SU-DHL-6 (cell line): ENCODE results near the gene MARCHF10.

Experiments
- EZH2phosphoT487 ChIP-seq: fragments of 200-600 bp; sonication (generic), shearing (Covaris generic); conservative IDR thresholded peaks from 2 replicates; pipeline ENCODE4 v1.6.1; 2018; ENCODE audit warnings: mild to moderate bottlenecking, antibody characterized with exemption, low read length, moderate library complexity, mixed read lengths
- TF ChIP-seq, protein P1 (sequence below): fragments of 200-600 bp; sonication (generic); IDR thresholded peaks from one replicate; pipeline ENCODE4 v1.5.1; 2017; ENCODE audit warnings: antibody characterized with exemption, mild to moderate bottlenecking, low read length, moderate library complexity; ENCODE audit not compliant: insufficient read depth, poor library complexity, severe bottlenecking

GRCh38 chr17:62692159-62692651 is 115.9 kb downstream of the MARCHF10 start:
- TF ChIP-seq, protein P1, sequence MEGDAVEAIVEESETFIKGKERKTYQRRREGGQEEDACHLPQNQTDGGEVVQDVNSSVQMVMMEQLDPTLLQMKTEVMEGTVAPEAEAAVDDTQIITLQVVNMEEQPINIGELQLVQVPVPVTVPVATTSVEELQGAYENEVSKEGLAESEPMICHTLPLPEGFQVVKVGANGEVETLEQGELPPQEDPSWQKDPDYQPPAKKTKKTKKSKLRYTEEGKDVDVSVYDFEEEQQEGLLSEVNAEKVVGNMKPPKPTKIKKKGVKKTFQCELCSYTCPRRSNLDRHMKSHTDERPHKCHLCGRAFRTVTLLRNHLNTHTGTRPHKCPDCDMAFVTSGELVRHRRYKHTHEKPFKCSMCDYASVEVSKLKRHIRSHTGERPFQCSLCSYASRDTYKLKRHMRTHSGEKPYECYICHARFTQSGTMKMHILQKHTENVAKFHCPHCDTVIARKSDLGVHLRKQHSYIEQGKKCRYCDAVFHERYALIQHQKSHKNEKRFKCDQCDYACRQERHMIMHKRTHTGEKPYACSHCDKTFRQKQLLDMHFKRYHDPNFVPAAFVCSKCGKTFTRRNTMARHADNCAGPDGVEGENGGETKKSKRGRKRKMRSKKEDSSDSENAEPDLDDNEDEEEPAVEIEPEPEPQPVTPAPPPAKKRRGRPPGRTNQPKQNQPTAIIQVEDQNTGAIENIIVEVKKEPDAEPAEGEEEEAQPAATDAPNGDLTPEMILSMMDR: no peak
- TF ChIP-seq EZH2phosphoT487: no peak
